ENCODE measurements around the gene STXBP6. TPM values are rescaled to one million over a fixed set of nuclear protein-coding genes. Genes with fewer than 3 reads are reported as not detected.
A peak's percentile ranks its signal among the peaks of the same experiment; 100 is the strongest.

STXBP6 gene
- total RNA-seq, 1 donor: 5.8 TPM

DNA sequence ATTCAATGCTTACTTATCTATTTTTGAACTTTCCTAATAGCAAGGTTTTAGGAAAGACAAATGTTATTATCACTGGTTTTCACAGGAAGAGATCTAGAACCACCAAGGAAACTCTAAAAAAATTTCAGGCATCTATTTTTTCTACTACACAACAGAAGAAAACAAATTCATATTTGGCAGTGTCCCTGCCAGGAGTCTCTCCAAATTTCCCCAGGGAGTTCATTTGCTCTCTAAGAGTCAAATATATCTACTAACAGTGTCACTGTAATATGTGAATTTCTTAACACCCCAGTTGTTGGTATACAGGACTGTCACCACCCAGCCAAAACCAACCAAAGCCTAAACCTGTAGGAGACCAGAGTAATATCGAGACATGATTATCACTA lies 83.4 kb downstream of the STXBP6 start:
- TF ChIP-seq, protein P1, sequence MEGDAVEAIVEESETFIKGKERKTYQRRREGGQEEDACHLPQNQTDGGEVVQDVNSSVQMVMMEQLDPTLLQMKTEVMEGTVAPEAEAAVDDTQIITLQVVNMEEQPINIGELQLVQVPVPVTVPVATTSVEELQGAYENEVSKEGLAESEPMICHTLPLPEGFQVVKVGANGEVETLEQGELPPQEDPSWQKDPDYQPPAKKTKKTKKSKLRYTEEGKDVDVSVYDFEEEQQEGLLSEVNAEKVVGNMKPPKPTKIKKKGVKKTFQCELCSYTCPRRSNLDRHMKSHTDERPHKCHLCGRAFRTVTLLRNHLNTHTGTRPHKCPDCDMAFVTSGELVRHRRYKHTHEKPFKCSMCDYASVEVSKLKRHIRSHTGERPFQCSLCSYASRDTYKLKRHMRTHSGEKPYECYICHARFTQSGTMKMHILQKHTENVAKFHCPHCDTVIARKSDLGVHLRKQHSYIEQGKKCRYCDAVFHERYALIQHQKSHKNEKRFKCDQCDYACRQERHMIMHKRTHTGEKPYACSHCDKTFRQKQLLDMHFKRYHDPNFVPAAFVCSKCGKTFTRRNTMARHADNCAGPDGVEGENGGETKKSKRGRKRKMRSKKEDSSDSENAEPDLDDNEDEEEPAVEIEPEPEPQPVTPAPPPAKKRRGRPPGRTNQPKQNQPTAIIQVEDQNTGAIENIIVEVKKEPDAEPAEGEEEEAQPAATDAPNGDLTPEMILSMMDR (IDR thresholded peaks at IDR 0.05; ENCODE audit: extremely low read depth, low read depth, low read length): no peak
- peak overlapping the region; percentile 29 for H3K4me2 ChIP-seq (ENCODE audit: insufficient read depth, low read length)
- H2AFZ ChIP-seq (ENCODE audit: low read length): no peak overlapping the region
- no peak for DNase-seq (ENCODE audit: insufficient read length, low spot score, missing footprints)
- no peaks in the 10 kb centered on the region for H3K9me3 ChIP-seq (ENCODE audit: low read depth, low read length)
- no peaks in the 10 kb centered on the region for H3K79me2 ChIP-seq (ENCODE audit: insufficient read depth, low read length)
- no peak overlapping the region for H3K4me3 ChIP-seq (ENCODE audit: insufficient read depth, low read length)
- H3K4me1 ChIP-seq (ENCODE audit: insufficient read depth, low read length): peaks cover 8% of the 10 kb centered on the region
- H3K27ac ChIP-seq (ENCODE audit: low read depth, low read length): no peak overlapping the region
- H4K20me1 ChIP-seq (ENCODE audit: insufficient read depth, low read length): no peaks in the 10 kb centered on the region
- no peaks in the 10 kb centered on the region for H3K36me3 ChIP-seq (ENCODE audit: insufficient read depth, low read length)
- H3K27me3 ChIP-seq (ENCODE audit: insufficient read depth, low read length): no peaks in the 10 kb centered on the region

GRCh38 chr14:24965934-24966578 lies 83.9 kb downstream of the STXBP6 start:
- DNase-seq (ENCODE audit: insufficient read length, low spot score, missing footprints): peak; percentile 65
- Histone ChIP-seq H3K27ac (ENCODE audit: low read depth, low read length) (peak overlapping the region; percentile 40), H3K79me2 (ENCODE audit: insufficient read depth, low read length) (no peaks in the 10 kb centered on the region), H3K4me1 (ENCODE audit: insufficient read depth, low read length) (peaks cover 8% of the 10 kb centered on the region), H2AFZ (ENCODE audit: low read length) (no peak overlapping the region), H3K4me3 (ENCODE audit: insufficient read depth, low read length) (no peak overlapping the region), H3K36me3 (ENCODE audit: insufficient read depth, low read length) (no peaks in the 10 kb centered on the region), H3K4me2 (ENCODE audit: insufficient read depth, low read length) (peak overlapping the region; percentile 29), H3K9me3 (ENCODE audit: low read depth, low read length) (no peaks in the 10 kb centered on the region), H4K20me1 (ENCODE audit: insufficient read depth, low read length) (no peaks in the 10 kb centered on the region), H3K27me3 (ENCODE audit: insufficient read depth, low read length) (no peaks in the 10 kb centered on the region)
- TF ChIP-seq, protein P1 (IDR thresholded peaks at IDR 0.05; ENCODE audit: extremely low read depth, low read depth, low read length): no peak

GRCh38 chr14:24965578-24965933 lies 84.4 kb downstream of the STXBP6 start:
- Histone ChIP-seq H3K9me3 (ENCODE audit: low read depth, low read length) (no peaks in the 10 kb centered on the region), H3K27me3 (ENCODE audit: insufficient read depth, low read length) (no peaks in the 10 kb centered on the region), H3K4me3 (ENCODE audit: insufficient read depth, low read length) (no peak overlapping the region), H3K27ac (ENCODE audit: low read depth, low read length) (peak overlapping the region; percentile 40), H3K4me2 (ENCODE audit: insufficient read depth, low read length) (peak overlapping the region; percentile 29), H3K36me3 (ENCODE audit: insufficient read depth, low read length) (no peaks in the 10 kb centered on the region), H3K4me1 (ENCODE audit: insufficient read depth, low read length) (peaks cover 8% of the 10 kb centered on the region), H4K20me1 (ENCODE audit: insufficient read depth, low read length) (no peaks in the 10 kb centered on the region), H2AFZ (ENCODE audit: low read length) (no peak overlapping the region), H3K79me2 (ENCODE audit: insufficient read depth, low read length) (no peaks in the 10 kb centered on the region)
- TF ChIP-seq, protein P1 (IDR thresholded peaks at IDR 0.05; ENCODE audit: extremely low read depth, low read depth, low read length): no peak
- DNase-seq (ENCODE audit: insufficient read length, low spot score, missing footprints): no peak

- peaks cover 8% of the 10 kb centered on the region for H3K4me1 ChIP-seq (ENCODE audit: insufficient read depth, low read length)
- no peaks in the 10 kb centered on the region for H3K36me3 ChIP-seq (ENCODE audit: insufficient read depth, low read length)
- H4K20me1 ChIP-seq (ENCODE audit: insufficient read depth, low read length): no peaks in the 10 kb centered on the region
- DNase-seq (ENCODE audit: insufficient read length, low spot score, missing footprints): no peak
- H3K4me2 ChIP-seq (ENCODE audit: insufficient read depth, low read length): no peak overlapping the region
- no peak overlapping the region for H2AFZ ChIP-seq (ENCODE audit: low read length)
- no peaks in the 10 kb centered on the region for H3K9me3 ChIP-seq (ENCODE audit: low read depth, low read length)
- H3K79me2 ChIP-seq (ENCODE audit: insufficient read depth, low read length): no peaks in the 10 kb centered on the region
- H3K27me3 ChIP-seq (ENCODE audit: insufficient read depth, low read length): no peaks in the 10 kb centered on the region
- H3K27ac ChIP-seq (ENCODE audit: low read depth, low read length): no peak overlapping the region
- H3K4me3 ChIP-seq (ENCODE audit: insufficient read depth, low read length): no peak overlapping the region
- TF ChIP-seq, protein P1 (IDR thresholded peaks at IDR 0.05; ENCODE audit: extremely low read depth, low read depth, low read length): no peak
These were observed 85.4 kb downstream of the STXBP6 start for GRCh38 chr14:24964591-24964990.
